WTC11 (cell line): Measurements from ENCODE around the gene SPATA13. TPM values are rescaled to one million over a fixed set of nuclear protein-coding genes. Genes with fewer than 3 reads are reported as not detected.

Experiments
- ATAC-seq: fragments of 200-7000 bp; cut with Tn5 transposase; 2 replicates; pipeline ENCODE4 v1.10.0; 2021; ENCODE audit warnings: mild to moderate bottlenecking, moderate library complexity
- CTCF ChIA-PET: fragments of 300-600 bp; sonication (Branson Sonifier 250); formaldehyde crosslinking; loops from one replicate; lab custom pipeline; 2021; ENCODE audit warnings: antibody characterized with exemption; lab: Charles Lee
- POLR2A ChIA-PET: fragments of 350-600 bp; sonication (Branson Sonifier 250); formaldehyde crosslinking; loops from one replicate; lab custom pipeline; 2021; ENCODE audit warnings: antibody characterized with exemption; lab: Charles Lee
- DNase-seq: peaks from one replicate; pipeline ENCODE4 v3.0.0; 2021; ENCODE audit warnings: low spot score
- H3K27ac Mint-ChIP-seq: 2 replicates; pipeline ENCODE4 v1.8.0; 2021; ENCODE audit warnings: mixed read lengths
- H3K27me3 Mint-ChIP-seq: 2 replicates; pipeline ENCODE4 v1.8.0; 2021; ENCODE audit warnings: low read depth, mild to moderate bottlenecking, moderate library complexity, mixed read lengths
- H3K36me3 Mint-ChIP-seq: 2 replicates; pipeline ENCODE4 v1.8.0; 2021; ENCODE audit warnings: mixed read lengths
- H3K4me1 Mint-ChIP-seq: 2 replicates; pipeline ENCODE4 v1.8.0; 2022; ENCODE audit warnings: mixed read lengths
- H3K4me3 Mint-ChIP-seq: 2 replicates; pipeline ENCODE4 v1.8.0; 2021; ENCODE audit warnings: mild to moderate bottlenecking, moderate library complexity, mixed read lengths
- H3K9me3 Mint-ChIP-seq: 2 replicates; pipeline ENCODE4 v1.8.0; 2021; ENCODE audit warnings: mixed read lengths
- ELF4 ChIP-seq: sonication (generic); formaldehyde crosslinking; IDR thresholded peaks from 2 replicates; pipeline ENCODE4 v1.8.1; 2022; ENCODE audit warnings: low read depth, mild to moderate bottlenecking, moderate library complexity, missing genetic modification reagents
- FOXK1 ChIP-seq: sonication (generic); formaldehyde crosslinking; IDR thresholded peaks from 2 replicates; pipeline ENCODE4 v1.8.0; 2022; ENCODE audit warnings: mild to moderate bottlenecking, moderate library complexity, missing genetic modification reagents
- FOXP1 ChIP-seq: sonication (generic); formaldehyde crosslinking; IDR thresholded peaks from 2 replicates; pipeline ENCODE4 v1.8.0; 2022; ENCODE audit warnings: missing genetic modification reagents, mild to moderate bottlenecking, moderate library complexity, borderline replicate concordance
- IRF2 ChIP-seq: sonication (generic); formaldehyde crosslinking; IDR thresholded peaks from 2 replicates; pipeline ENCODE4 v1.8.0; 2022; ENCODE audit warnings: low read depth, missing genetic modification reagents, borderline replicate concordance
- JUN ChIP-seq: sonication (generic); formaldehyde crosslinking; IDR thresholded peaks from 2 replicates; pipeline ENCODE4 v1.8.0; 2023; ENCODE audit warnings: mild to moderate bottlenecking, missing genetic modification reagents
- NFE2L1 ChIP-seq: sonication (generic); formaldehyde crosslinking; IDR thresholded peaks from 2 replicates; pipeline ENCODE4 v1.8.1; 2023; ENCODE audit warnings: missing genetic modification reagents
- OVOL2 ChIP-seq: fragments of 250-450 bp; sonication (Bioruptor Pico); IDR thresholded peaks from 2 replicates; pipeline ENCODE4 v1.9.0; 2021; ENCODE audit warnings: mild to moderate bottlenecking, borderline replicate concordance
- RORB ChIP-seq: fragments of 250-450 bp; sonication (Bioruptor Pico); IDR thresholded peaks from 2 replicates; pipeline ENCODE4 v1.9.0; 2021; ENCODE audit warnings: mild to moderate bottlenecking
- SMAD4 ChIP-seq: sonication (generic); formaldehyde crosslinking; IDR thresholded peaks from 2 replicates; pipeline ENCODE4 v1.8.0; 2022; ENCODE audit warnings: mild to moderate bottlenecking, missing genetic modification reagents
- TEAD1 ChIP-seq: sonication (generic); formaldehyde crosslinking; IDR thresholded peaks from 2 replicates; pipeline ENCODE4 v1.8.0; 2022; ENCODE audit warnings: mild to moderate bottlenecking, missing genetic modification reagents
- ZNF263 ChIP-seq: sonication (generic); formaldehyde crosslinking; IDR thresholded peaks from 2 replicates; pipeline ENCODE4 v1.8.1; 2022; ENCODE audit warnings: low read depth, mild to moderate bottlenecking, moderate library complexity, missing genetic modification reagents
- total RNA-seq: library from RNA; stranded (reverse); gene quantifications from 3 replicates; pipeline ENCODE4 v1.2.3, GENCODE V29; 2021
- TF ChIP-seq, protein P1 (sequence below): fragments of 250-450 bp; sonication (Bioruptor Pico); conservative IDR thresholded peaks from 2 replicates; pipeline ENCODE4 v1.9.0; 2021; ENCODE audit warnings: mild to moderate bottlenecking
- TF ChIP-seq, protein P2 (sequence below): sonication (generic); formaldehyde crosslinking; IDR thresholded peaks from 2 replicates; pipeline ENCODE4 v1.8.1; 2023; ENCODE audit warnings: mild to moderate bottlenecking, missing genetic modification reagents, moderate library complexity
- TF ChIP-seq, protein P3 (sequence below): sonication (generic); formaldehyde crosslinking; IDR thresholded peaks from 2 replicates; pipeline ENCODE4 v1.8.0; 2022; ENCODE audit warnings: mild to moderate bottlenecking, missing genetic modification reagents
- TF ChIP-seq, protein P4 (sequence below): sonication (generic); formaldehyde crosslinking; conservative IDR thresholded peaks from 2 replicates; pipeline ENCODE4 v1.8.1; 2022; ENCODE audit warnings: mild to moderate bottlenecking, missing genetic modification reagents
- TF ChIP-seq, protein P5 (sequence below): fragments of 250-450 bp; sonication (Bioruptor Pico); IDR thresholded peaks from 2 replicates; pipeline ENCODE4 v1.9.0; 2021; ENCODE audit warnings: moderate library complexity, mild to moderate bottlenecking, inconsistent platforms, borderline replicate concordance
- TF ChIP-seq, protein P6 (sequence below): sonication (generic); formaldehyde crosslinking; IDR thresholded peaks from 2 replicates; pipeline ENCODE4 v1.8.1; 2023; ENCODE audit warnings: mild to moderate bottlenecking, missing genetic modification reagents
- TF ChIP-seq, protein P7 (sequence below): sonication (generic); formaldehyde crosslinking; IDR thresholded peaks from 2 replicates; pipeline ENCODE4 v1.8.1; 2023; ENCODE audit warnings: mild to moderate bottlenecking, missing genetic modification reagents, borderline replicate concordance
- TF ChIP-seq, protein P8 (sequence below): sonication (generic); formaldehyde crosslinking; IDR thresholded peaks from 2 replicates; pipeline ENCODE4 v1.8.1; 2022; ENCODE audit warnings: low read depth, missing genetic modification reagents, borderline replicate concordance
- TF ChIP-seq, protein P9 (sequence below): fragments of 250-450 bp; sonication (Bioruptor Pico); IDR thresholded peaks from 2 replicates; pipeline ENCODE4 v1.9.0; 2021; ENCODE audit warnings: mild to moderate bottlenecking

SPATA13 gene
- total RNA-seq, 1 experiment from 2014 or later = 29.0 TPM

DNA sequence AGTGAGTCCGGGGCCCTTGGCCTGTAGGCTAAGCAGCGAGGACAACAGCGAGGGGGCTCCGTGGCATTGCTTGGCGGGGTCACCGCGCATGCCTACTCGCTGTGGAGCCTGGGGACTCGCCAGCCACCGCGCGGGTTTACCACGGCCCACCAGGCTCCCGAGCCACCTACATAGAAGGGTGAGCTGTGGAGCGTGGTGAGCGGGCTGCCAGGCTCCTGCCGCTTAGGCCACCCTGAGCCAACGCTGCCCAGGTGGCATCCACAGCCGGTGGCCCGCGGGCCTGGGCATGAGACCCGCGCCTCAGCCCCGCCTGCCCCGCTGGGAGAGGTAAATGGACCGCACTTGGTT, 180.1 kb downstream of the SPATA13 start:
- ATAC-seq (no peak), DNase-seq (no peak)
- Mint-ChIP-seq H3K36me3 (no peaks in the 10 kb centered on the region), H3K27me3 (no peaks in the 10 kb centered on the region; the same call in 1 of the 2 replicates), H3K9me3 (peaks cover 18% of the 10 kb centered on the region), H3K27ac (no peak overlapping the region), H3K4me3 (no peak overlapping the region), H3K4me1 (no peaks in the 10 kb centered on the region)
- TF ChIP-seq, protein P1, sequence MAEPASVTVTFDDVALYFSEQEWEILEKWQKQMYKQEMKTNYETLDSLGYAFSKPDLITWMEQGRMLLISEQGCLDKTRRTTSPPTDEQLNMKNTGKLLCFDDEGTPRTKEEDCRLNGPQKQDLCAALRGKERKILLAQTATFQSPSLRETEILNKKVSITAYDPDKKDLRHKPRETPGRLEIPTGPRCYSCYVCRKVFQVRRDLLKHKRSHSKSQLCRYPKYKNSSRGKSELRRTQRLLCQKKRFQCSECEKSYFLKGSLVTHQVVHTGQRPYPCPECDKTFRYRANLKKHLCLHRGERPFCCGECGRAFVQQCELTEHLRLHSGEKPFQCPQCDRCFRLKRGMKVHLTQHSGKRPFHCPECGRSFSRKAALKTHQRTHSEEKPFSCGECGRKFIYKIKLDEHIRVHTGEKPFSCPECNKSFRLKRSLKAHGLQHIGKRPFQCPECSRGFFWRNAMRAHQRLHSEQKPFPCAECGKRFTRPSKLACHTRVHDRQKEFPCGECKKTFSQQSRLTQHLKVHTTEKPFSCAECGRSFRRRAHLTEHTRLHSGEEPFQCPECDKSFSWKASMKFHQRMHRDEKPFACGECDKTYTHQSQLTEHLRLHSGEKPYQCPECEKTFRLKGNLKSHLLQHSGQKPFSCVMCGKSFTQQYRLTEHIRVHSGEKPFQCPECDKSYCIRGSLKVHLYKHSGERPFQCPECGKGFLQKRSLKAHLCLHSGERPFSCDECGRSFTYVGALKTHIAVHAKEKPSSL (CRISPR knock-in tag) = no peak
- TF ChIP-seq, protein P2, sequence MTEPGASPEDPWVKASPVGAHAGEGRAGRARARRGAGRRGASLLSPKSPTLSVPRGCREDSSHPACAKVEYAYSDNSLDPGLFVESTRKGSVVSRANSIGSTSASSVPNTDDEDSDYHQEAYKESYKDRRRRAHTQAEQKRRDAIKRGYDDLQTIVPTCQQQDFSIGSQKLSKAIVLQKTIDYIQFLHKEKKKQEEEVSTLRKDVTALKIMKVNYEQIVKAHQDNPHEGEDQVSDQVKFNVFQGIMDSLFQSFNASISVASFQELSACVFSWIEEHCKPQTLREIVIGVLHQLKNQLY (CRISPR knock-in tag) = no peak
- no peak for TF ChIP-seq RORB (CRISPR knock-in tag)
- no peak for TF ChIP-seq ELF4
- no peak for TF ChIP-seq SMAD4 (CRISPR knock-in tag)
- no peak for TF ChIP-seq NFE2L1 (CRISPR knock-in tag)
- TF ChIP-seq, protein P3, sequence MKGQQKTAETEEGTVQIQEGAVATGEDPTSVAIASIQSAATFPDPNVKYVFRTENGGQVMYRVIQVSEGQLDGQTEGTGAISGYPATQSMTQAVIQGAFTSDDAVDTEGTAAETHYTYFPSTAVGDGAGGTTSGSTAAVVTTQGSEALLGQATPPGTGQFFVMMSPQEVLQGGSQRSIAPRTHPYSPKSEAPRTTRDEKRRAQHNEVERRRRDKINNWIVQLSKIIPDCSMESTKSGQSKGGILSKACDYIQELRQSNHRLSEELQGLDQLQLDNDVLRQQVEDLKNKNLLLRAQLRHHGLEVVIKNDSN = no peak
- no peak for TF ChIP-seq FOXP1 (CRISPR knock-in tag)
- TF ChIP-seq, protein P4, sequence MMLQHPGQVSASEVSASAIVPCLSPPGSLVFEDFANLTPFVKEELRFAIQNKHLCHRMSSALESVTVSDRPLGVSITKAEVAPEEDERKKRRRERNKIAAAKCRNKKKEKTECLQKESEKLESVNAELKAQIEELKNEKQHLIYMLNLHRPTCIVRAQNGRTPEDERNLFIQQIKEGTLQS (CRISPR knock-in tag) = no peak
- no peak for TF ChIP-seq ZNF263
- TF ChIP-seq, protein P5, sequence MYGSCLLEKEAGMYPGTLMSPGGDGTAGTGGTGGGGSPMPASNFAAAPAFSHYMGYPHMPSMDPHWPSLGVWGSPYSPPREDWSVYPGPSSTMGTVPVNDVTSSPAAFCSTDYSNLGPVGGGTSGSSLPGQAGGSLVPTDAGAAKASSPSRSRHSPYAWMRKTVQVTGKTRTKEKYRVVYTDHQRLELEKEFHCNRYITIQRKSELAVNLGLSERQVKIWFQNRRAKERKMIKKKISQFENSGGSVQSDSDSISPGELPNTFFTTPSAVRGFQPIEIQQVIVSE (CRISPR knock-in tag) = no peak
- TF ChIP-seq, protein P6, sequence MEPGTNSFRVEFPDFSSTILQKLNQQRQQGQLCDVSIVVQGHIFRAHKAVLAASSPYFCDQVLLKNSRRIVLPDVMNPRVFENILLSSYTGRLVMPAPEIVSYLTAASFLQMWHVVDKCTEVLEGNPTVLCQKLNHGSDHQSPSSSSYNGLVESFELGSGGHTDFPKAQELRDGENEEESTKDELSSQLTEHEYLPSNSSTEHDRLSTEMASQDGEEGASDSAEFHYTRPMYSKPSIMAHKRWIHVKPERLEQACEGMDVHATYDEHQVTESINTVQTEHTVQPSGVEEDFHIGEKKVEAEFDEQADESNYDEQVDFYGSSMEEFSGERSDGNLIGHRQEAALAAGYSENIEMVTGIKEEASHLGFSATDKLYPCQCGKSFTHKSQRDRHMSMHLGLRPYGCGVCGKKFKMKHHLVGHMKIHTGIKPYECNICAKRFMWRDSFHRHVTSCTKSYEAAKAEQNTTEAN (CRISPR knock-in tag) = no peak
- TF ChIP-seq, protein P7, sequence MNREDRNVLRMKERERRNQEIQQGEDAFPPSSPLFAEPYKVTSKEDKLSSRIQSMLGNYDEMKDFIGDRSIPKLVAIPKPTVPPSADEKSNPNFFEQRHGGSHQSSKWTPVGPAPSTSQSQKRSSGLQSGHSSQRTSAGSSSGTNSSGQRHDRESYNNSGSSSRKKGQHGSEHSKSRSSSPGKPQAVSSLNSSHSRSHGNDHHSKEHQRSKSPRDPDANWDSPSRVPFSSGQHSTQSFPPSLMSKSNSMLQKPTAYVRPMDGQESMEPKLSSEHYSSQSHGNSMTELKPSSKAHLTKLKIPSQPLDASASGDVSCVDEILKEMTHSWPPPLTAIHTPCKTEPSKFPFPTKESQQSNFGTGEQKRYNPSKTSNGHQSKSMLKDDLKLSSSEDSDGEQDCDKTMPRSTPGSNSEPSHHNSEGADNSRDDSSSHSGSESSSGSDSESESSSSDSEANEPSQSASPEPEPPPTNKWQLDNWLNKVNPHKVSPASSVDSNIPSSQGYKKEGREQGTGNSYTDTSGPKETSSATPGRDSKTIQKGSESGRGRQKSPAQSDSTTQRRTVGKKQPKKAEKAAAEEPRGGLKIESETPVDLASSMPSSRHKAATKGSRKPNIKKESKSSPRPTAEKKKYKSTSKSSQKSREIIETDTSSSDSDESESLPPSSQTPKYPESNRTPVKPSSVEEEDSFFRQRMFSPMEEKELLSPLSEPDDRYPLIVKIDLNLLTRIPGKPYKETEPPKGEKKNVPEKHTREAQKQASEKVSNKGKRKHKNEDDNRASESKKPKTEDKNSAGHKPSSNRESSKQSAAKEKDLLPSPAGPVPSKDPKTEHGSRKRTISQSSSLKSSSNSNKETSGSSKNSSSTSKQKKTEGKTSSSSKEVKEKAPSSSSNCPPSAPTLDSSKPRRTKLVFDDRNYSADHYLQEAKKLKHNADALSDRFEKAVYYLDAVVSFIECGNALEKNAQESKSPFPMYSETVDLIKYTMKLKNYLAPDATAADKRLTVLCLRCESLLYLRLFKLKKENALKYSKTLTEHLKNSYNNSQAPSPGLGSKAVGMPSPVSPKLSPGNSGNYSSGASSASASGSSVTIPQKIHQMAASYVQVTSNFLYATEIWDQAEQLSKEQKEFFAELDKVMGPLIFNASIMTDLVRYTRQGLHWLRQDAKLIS (CRISPR knock-in tag) = no peak
- no peak for TF ChIP-seq IRF2
- TF ChIP-seq JUN (CRISPR knock-in tag) = no peak
- no peak for TF ChIP-seq FOXK1 (CRISPR knock-in tag)
- TF ChIP-seq OVOL2 (CRISPR knock-in tag) = no peak
- TF ChIP-seq, protein P8, sequence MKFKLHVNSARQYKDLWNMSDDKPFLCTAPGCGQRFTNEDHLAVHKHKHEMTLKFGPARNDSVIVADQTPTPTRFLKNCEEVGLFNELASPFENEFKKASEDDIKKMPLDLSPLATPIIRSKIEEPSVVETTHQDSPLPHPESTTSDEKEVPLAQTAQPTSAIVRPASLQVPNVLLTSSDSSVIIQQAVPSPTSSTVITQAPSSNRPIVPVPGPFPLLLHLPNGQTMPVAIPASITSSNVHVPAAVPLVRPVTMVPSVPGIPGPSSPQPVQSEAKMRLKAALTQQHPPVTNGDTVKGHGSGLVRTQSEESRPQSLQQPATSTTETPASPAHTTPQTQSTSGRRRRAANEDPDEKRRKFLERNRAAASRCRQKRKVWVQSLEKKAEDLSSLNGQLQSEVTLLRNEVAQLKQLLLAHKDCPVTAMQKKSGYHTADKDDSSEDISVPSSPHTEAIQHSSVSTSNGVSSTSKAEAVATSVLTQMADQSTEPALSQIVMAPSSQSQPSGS (CRISPR knock-in tag) = no peak
- TF ChIP-seq, protein P9, sequence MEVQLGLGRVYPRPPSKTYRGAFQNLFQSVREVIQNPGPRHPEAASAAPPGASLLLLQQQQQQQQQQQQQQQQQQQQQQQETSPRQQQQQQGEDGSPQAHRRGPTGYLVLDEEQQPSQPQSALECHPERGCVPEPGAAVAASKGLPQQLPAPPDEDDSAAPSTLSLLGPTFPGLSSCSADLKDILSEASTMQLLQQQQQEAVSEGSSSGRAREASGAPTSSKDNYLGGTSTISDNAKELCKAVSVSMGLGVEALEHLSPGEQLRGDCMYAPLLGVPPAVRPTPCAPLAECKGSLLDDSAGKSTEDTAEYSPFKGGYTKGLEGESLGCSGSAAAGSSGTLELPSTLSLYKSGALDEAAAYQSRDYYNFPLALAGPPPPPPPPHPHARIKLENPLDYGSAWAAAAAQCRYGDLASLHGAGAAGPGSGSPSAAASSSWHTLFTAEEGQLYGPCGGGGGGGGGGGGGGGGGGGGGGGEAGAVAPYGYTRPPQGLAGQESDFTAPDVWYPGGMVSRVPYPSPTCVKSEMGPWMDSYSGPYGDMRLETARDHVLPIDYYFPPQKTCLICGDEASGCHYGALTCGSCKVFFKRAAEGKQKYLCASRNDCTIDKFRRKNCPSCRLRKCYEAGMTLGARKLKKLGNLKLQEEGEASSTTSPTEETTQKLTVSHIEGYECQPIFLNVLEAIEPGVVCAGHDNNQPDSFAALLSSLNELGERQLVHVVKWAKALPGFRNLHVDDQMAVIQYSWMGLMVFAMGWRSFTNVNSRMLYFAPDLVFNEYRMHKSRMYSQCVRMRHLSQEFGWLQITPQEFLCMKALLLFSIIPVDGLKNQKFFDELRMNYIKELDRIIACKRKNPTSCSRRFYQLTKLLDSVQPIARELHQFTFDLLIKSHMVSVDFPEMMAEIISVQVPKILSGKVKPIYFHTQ (CRISPR knock-in tag) = no peak
- TF ChIP-seq TEAD1 = no peak
- POLR2A ChIA-PET = no interaction called here
- CTCF ChIA-PET = no interaction called here
